Measurements from ENCODE around the gene GARNL3. TPM values are rescaled to one million over a fixed set of nuclear protein-coding genes. Genes with fewer than 3 reads are reported as not detected.

GARNL3 gene
- total and polyA plus RNA-seq, 2 donors from 2014 or later: 2.6 to 10.2 TPM

GRCh38 chr9:127318651-127319167, 54.1 kb downstream of the GARNL3 start:
- Histone ChIP-seq H3K4me1 (ENCODE audit: control insufficient read depth in 2 of 3, insufficient read depth in 2 of 3, low read depth in 1 of 3, low read length in 3 of 3) (no peaks in the 10 kb centered on the region), H3K27me3 (ENCODE audit: control insufficient read depth, insufficient read depth, low read length) (no peaks in the 10 kb centered on the region), H3K4me3 (ENCODE audit: low read length in 3 of 3) (no peak overlapping the region), H3K27ac (ENCODE audit: low read depth in 2 of 2, low read length in 2 of 2) (no peak overlapping the region), H3K9ac (ENCODE audit: low read length in 3 of 3) (no peak overlapping the region), H3K9me3 (ENCODE audit: control insufficient read depth in 2 of 3, insufficient read depth in 1 of 3, low read length in 3 of 3) (no peaks in the 10 kb centered on the region), H3K36me3 (ENCODE audit: control insufficient read depth in 2 of 3, insufficient read depth in 3 of 3, low read length in 3 of 3) (peaks cover 0 to 4% (median 0%) of the 10 kb centered on the region in 3 donors)
- intact Hi-C loops (cut with DNase I): no loop called here
- DNase-seq (no peak), FAIRE-seq (no peak)
- no peak for TF ChIP-seq CTCF (IDR thresholded peaks at IDR 0.05; ENCODE audit: borderline replicate concordance, extremely low read depth, insufficient read depth)

GRCh38 chr9:127319366-127320114, 55.0 kb downstream of the GARNL3 start:
- H3K4me3 ChIP-seq (ENCODE audit: low read length in 3 of 3): no peak overlapping the region
- no peaks in the 10 kb centered on the region for H3K4me1 ChIP-seq (ENCODE audit: control insufficient read depth in 2 of 3, insufficient read depth in 2 of 3, low read depth in 1 of 3, low read length in 3 of 3)
- no peak overlapping the region for H3K9ac ChIP-seq (ENCODE audit: low read length in 3 of 3)
- no peak for TF ChIP-seq CTCF (IDR thresholded peaks at IDR 0.05; ENCODE audit: borderline replicate concordance, extremely low read depth, insufficient read depth)
- peaks cover 0 to 3% (median 0%) of the 10 kb centered on the region in 3 donors for H3K36me3 ChIP-seq (ENCODE audit: control insufficient read depth in 2 of 3, insufficient read depth in 3 of 3, low read length in 3 of 3)
- H3K27me3 ChIP-seq (ENCODE audit: control insufficient read depth, insufficient read depth, low read length): no peaks in the 10 kb centered on the region
- intact Hi-C loops (cut with DNase I): no loop called here
- H3K27ac ChIP-seq (ENCODE audit: low read depth in 2 of 2, low read length in 2 of 2): no peak overlapping the region
- DNase-seq (peak in 2 of 5 donors; percentile 13 to 34), FAIRE-seq (peak; percentile 21)
- no peaks in the 10 kb centered on the region for H3K9me3 ChIP-seq (ENCODE audit: control insufficient read depth in 2 of 3, insufficient read depth in 1 of 3, low read length in 3 of 3)

- Histone ChIP-seq H3K27ac (ENCODE audit: low read depth in 2 of 2, low read length in 2 of 2) (no peak overlapping the region), H3K27me3 (ENCODE audit: control insufficient read depth, insufficient read depth, low read length) (no peaks in the 10 kb centered on the region)
- FAIRE-seq: no peak
These were observed 55.5 kb downstream of the GARNL3 start for GRCh38 chr9:127320115-127320378.

More at GRCh38 chr9:127320115-127320378, 55.5 kb downstream of the GARNL3 start:
- DNase-seq: no peak
- no peak overlapping the region for H3K9ac ChIP-seq (ENCODE audit: low read length in 3 of 3)
- no peak for TF ChIP-seq CTCF (IDR thresholded peaks at IDR 0.05; ENCODE audit: borderline replicate concordance, extremely low read depth, insufficient read depth)
- peaks cover 0 to 3% (median 0%) of the 10 kb centered on the region in 3 donors for H3K36me3 ChIP-seq (ENCODE audit: control insufficient read depth in 2 of 3, insufficient read depth in 3 of 3, low read length in 3 of 3)
- H3K4me3 ChIP-seq (ENCODE audit: low read length in 3 of 3): no peak overlapping the region
- intact Hi-C loops (cut with DNase I): no loop called here
- H3K9me3 ChIP-seq (ENCODE audit: control insufficient read depth in 2 of 3, insufficient read depth in 1 of 3, low read length in 3 of 3): no peaks in the 10 kb centered on the region
- H3K4me1 ChIP-seq (ENCODE audit: control insufficient read depth in 2 of 3, insufficient read depth in 2 of 3, low read depth in 1 of 3, low read length in 3 of 3): no peaks in the 10 kb centered on the region
